Stimulated activated CD4-positive, alpha-beta T cell treated with anti-CD3 and anti-CD28 coated beads, Interleukin-2, amount 100 ng/mL, for 24 hours (primary cell): ENCODE data around the gene LIX1.
"Not testable (repeated sequence)": the region's sequence is repeated elsewhere in the genome, so short reads cannot be mapped to it uniquely, and the experiment has no call there.

Source experiments
- DNase-seq, 2 donors: peaks; one replicate each; pipeline ENCODE4 v3.0.0-alpha.2; 2020

Gene LIX1

GRCh38 chr5:97140250-97140649 lies 2.2 kb downstream of the LIX1 start:
- not testable (repeated sequence) for DNase-seq

- DNase-seq, result no peak
Measured at GRCh38 chr5:97136475-97136874, 5.9 kb downstream of the LIX1 start.

DNA sequence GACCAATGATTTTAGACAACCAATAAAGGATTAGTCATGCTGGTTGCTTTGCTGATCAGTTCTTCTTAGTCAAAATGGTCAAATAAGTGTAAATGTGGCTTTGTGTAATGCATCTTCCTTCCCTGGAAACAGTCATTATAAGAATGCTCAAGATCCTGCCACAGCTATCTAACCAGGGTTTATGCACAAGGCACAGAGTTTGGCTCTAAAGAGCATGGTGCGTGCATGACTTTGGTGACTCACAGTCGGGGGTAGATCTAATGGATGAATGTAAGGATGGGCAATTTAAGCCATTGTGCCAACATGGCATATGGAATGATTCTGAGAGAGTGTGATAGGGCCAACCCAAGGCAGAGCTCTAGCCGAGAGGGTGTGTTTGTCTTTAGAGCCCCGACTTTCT lies 6.5 kb downstream of the LIX1 start:
- no peak for DNase-seq

DNA sequence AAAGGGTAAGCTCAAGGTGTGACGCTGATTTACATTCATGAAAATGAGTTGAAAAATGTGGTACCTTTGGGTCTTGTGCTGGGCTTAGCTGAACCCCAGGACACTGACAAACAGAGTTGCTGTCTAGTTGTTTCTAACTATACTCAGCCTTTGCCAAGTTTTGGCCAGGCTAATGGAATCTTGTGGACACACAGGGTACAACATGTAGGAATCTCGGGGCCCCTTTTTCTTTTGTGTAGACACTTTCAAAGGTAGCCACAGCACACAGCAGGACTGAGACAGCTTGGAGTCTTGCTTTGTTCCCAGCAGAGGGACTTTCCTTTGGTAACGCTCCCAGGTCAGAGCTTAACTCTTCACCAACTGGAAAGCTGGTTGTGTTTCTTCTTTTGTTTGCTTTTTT lies 7.8 kb downstream of the LIX1 start:
- DNase-seq, result no peak

GRCh38 chr5:97133101-97133500 lies 9.3 kb downstream of the LIX1 start:
- no peak for DNase-seq

DNA sequence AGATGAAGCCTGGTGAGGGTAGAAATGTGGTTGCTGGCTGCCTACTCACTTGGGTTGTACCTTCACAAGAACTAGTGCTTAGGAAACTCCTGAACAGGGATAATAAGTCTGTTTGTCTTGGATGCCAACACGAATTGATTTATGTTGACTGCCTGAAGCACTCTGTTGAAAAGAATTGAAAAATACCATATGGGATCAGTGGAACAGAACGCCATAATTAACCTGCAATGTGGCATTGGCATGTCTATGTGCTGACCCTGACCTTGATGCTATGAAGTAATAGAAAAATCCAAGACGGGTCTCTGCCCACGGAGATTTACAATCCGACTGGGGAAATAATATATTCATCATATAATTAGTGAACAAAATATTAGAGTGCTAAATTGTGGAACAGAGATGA lies 10.5 kb downstream of the LIX1 start:
- no peak for DNase-seq

GRCh38 chr5:97131139-97131710 lies 11.2 kb downstream of the LIX1 start:
- no peak for DNase-seq

DNA sequence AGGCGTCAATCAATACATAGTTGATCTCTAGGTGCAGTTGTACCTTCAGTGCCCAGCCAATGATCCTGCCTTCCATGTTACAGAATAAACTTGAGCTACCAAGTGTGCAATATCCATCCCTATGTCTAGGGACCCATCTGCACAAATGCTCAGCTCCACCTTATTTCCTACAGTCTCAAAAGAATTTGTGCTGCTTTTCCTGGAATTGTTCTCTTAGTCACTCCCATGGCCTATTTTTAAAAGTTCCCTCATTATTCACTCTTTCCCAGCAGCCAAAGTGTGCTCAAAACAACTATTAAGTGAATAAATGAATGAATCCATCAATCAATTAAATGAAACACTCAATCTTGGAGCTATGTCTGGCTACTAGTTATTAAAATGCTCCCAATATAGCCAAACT lies 14.7 kb downstream of the LIX1 start:
- no peak for DNase-seq

- no peak for DNase-seq
Measured at GRCh38 chr5:97125125-97125683, 17.2 kb downstream of the LIX1 start.

DNA sequence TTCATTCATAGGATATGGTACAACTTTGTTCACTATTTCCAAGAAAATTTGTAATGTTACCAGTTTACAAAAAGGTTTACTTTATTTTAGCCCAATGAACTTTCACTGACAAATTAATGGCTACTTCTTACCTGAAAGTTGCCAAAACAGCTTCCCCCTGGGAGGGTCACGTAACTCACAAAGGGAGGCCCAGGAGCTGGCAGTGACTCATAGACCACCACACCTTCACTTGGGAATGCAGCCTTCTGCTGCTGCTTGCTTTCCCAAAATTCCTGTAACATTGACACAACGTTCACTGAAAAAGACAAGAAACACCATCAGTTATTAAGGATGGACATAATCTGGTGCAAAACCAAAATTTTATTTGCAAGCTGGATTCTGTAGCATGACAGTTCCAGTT lies 18.1 kb downstream of the LIX1 start:
- no peak for DNase-seq

GRCh38 chr5:97121848-97122247 lies 20.6 kb downstream of the LIX1 start:
- DNase-seq, result no peak

DNA sequence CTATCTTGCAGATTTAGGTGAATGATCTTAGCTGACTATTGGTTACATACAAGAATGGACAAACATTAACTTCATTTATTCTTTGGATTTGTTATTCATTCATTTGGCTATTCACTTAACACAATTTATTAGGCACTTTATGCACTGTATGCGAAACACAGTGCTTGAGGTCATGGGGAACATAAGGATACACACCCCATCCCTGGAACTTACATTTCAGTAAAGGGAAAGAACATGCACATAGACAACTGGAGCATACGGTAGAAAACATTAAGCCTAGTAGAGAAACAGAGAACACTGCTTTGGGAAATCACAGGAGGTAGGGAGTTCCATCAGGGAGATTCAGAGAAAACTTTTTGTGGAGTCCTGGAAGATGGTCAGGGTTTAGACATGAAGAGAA lies 22.2 kb downstream of the LIX1 start:
- DNase-seq, result no peak

- no peak for DNase-seq
Measured at GRCh38 chr5:97119007-97119390, 23.4 kb downstream of the LIX1 start.

GRCh38 chr5:97118261-97119006 lies 24.0 kb downstream of the LIX1 start:
- DNase-seq, result no peak

GRCh38 chr5:97115932-97116331 lies 26.5 kb downstream of the LIX1 start:
- DNase-seq, result no peak

DNA sequence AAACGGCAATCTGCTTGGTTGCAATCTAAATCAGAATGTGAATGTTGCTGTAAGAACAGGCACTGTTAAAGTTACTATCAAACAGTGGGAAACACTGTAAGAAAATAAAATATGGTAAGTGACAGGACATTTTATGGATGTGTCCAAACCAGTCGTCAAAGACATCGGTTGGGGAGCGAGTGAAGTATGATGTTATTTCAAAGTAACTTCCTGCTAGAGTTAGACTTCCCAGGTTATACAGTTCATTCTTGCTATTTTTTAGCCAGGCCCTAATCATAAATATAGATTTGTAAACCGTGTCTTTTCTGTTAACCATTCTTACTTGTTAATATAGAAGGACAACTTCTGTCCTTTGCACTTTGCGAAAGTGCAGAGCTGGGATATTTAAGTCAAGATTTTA lies 30.2 kb downstream of the LIX1 start:
- no peak for DNase-seq

DNA sequence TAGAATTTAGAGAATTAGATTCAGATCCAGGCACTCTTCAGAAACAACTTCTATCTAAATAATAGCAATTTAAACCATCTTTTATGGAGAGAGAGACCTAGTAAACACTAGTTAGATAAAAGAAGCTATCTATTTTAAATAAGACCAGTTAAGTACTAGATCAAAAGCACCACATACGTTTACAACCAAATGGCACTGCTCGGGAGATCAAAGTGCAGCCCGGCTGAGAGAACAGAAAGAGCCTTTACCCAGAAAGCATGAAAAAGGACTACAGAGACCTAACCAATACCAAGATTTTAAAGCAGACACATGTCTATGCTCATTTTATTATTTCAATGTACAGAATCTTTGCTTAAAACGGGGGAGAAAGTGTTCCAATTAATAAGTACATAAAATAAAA lies 30.8 kb downstream of the LIX1 start:
- DNase-seq, result no peak

DNA sequence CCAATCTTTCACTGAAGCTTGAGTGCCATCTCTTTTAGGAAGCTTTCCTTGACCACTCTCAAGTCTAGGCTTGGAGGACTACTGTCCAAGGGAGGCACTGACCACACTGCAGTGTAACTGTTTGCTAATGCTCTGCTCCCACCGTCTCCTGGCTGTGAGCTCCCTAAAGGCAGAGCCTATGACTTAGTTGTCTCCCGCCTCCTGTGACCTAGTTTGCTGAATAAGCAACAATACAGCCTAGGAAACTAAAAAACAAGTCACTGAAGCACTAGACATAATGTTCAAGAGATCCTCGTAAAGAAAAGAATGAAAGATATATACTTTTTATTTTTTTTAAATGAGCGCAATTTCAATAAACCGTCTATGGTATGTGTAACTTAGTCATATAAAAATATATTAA lies 31.4 kb downstream of the LIX1 start:
- DNase-seq, result no peak

DNA sequence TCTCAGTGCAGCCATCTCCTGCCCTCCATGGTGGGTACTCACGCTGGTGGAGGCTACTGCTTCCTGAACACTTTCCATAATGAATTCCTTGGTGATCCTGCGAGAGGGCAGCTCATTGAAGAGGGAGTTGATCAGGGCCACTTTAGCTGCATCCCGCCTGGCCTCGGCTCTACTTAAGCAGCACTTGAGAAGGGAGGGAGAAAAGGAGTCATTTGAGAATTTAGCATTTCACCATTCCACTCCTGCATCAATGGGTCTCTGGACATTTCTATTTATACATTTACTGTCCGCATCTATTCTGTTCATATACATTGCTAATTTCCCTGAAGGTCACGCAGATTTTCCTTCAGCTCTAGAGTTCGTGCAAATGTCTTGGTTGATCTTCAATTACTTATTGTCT lies 35.1 kb downstream of the LIX1 start:
- no peak for DNase-seq

GRCh38 chr5:97106216-97106581 lies 36.2 kb downstream of the LIX1 start:
- no peak for DNase-seq

GRCh38 chr5:97105501-97106215 lies 36.8 kb downstream of the LIX1 start:
- DNase-seq, result no peak

- DNase-seq, result no peak
Measured at GRCh38 chr5:97102010-97102470, 40.4 kb downstream of the LIX1 start.

- DNase-seq, result no peak
Measured at GRCh38 chr5:97101189-97101910, 41.1 kb downstream of the LIX1 start.
